GM10266 (cell line): ENCODE results near the gene KAT6B.
"Not testable (repeated sequence)": the region's sequence is repeated elsewhere in the genome, so short reads cannot be mapped to it uniquely, and the experiment has no call there.

Source experiments
- DNase-seq: peaks from one replicate; pipeline ENCODE4 v3.0.0; 2012; ENCODE audit errors: extremely low spot score
- TF ChIP-seq, protein P1 (sequence below): IDR thresholded peaks from 2 replicates; pipeline ENCODE4 v1.5.1; 2012; ENCODE audit warnings: mild to moderate bottlenecking, low read depth; ENCODE audit not compliant: control insufficient read depth, insufficient read depth; ENCODE audit errors: missing control alignments

KAT6B gene

DNA sequence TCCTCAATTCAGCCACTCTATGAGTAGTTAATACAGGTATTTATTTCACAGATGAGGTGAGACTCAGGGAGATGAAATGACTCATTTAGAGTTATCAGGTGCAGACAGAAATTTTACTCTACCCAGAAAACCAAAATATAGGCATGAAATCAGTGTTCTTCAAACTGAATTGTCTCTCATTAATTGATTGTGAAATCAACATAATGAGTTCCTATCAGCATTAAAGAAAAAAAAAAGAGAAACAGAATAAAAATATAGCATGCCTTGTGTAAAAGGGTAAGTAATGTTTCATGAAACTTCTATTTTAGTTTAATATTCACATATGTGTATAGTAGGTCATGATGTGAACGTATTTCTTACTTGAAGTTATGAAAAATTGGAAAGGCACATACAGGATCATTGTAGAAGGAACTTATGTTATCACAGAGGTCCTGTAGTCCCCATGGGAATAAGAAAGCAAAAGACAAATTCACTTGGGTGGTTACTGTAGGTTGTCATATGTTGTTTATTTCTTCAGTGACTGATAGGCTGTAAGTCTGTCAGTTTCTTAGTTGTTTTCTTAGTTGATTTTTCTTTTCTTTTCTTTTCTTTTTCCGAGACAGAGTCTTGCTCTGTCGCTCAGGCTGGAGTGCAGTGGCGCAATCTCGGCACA is 47.5 kb downstream of the KAT6B start:
- TF ChIP-seq, protein P1, sequence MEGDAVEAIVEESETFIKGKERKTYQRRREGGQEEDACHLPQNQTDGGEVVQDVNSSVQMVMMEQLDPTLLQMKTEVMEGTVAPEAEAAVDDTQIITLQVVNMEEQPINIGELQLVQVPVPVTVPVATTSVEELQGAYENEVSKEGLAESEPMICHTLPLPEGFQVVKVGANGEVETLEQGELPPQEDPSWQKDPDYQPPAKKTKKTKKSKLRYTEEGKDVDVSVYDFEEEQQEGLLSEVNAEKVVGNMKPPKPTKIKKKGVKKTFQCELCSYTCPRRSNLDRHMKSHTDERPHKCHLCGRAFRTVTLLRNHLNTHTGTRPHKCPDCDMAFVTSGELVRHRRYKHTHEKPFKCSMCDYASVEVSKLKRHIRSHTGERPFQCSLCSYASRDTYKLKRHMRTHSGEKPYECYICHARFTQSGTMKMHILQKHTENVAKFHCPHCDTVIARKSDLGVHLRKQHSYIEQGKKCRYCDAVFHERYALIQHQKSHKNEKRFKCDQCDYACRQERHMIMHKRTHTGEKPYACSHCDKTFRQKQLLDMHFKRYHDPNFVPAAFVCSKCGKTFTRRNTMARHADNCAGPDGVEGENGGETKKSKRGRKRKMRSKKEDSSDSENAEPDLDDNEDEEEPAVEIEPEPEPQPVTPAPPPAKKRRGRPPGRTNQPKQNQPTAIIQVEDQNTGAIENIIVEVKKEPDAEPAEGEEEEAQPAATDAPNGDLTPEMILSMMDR: no peak
- DNase-seq: no peak

DNA sequence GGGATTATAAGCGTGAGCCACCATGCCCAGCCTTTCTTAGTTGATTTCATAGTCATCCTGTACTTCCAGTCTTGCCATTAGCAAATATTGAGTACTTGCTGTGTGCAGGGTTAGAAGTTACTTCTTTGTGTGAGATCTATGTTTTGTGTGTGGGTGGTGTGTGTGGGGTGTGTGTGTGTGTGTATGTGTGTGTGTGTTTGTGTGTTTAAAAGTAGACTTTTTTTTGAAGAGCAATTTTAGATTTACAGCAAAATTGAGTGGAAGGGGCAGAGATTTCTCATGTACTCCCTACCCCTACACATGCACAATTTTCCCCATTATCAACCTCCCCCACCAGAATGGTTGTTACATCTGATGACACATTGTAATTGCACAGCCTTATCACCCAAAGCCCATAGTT is 48.2 kb downstream of the KAT6B start:
- no peak for DNase-seq
- TF ChIP-seq, protein P1: no peak

DNA sequence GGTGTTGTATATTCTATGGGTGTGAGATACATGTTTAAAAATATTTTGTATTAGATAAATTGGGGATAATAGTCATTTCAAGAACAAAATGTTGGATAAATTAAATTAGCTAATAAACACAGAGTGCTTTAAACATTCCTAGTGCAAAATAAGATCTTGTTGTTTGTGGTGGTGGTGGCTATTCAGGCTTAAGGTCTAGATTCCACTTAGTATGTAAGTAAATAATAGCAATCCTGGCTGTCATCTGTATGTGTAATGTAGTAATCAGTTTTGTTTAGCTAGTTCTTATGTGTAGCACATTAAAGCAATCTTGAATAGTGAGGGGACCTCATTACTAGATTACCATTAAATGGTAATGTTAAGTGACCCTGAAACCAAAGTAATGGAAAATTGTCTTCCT is 48.7 kb downstream of the KAT6B start:
- no peak for DNase-seq

DNA sequence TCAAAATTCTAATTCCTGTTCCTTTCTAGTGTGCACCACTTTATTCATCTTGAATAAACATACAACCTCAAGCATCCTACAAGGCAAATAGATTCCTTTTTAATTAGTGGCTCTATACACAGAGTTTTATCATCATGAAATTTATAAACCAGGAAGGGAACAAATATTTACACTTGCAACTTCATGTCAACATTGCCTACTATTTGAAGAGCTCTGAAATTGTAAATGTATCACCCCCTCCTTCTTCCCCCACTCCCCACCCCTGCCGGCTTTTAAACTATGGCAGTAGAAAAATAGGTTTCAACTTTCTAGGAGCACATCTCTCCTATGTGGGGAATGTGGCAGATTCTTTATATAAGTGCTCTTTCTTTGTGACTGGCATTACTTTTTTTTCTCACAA is 49.6 kb downstream of the KAT6B start:
- DNase-seq: no peak
- TF ChIP-seq, protein P1: no peak

More for the DNA sequence above, 48.7 kb downstream of the KAT6B start:
- TF ChIP-seq, protein P1: no peak

DNA sequence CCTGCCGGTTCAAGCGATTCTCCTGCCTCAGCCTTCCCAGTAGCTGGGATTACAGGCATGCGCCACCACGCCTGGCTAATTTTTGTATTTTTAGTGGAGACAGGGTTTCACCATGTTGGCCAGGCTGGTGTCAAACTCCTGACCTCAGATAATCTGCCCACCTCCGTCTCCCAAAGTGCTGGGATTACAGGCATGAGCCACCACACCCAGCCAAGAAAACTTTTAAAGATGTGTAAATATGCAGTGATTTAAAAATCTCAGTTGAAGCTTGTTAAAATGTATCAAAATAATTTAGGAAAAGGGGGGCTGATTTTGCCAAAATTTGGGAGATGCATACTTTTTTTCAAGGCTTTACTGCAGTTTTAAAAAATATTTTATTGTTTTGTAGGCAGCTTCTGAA is 50.7 kb downstream of the KAT6B start:
- DNase-seq: not testable (repeated sequence)

DNA sequence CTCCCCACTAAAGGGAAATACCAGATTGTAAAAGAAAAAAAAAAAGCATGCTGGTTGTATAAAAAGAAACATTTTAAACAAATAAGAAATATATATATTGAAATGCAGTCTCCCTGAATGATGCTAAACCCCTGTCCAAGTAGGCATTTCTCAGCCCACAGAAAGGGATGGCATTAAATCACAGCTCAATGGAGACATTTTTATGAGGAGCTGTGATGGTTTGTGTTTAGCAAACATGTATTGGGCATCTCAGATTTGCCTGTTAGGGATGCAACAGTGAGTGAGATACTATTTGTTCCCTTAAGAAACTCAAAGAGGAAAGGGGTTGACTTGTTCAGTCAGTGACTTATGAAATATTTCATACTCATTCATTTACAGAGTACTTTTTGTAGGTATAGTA is 51.5 kb downstream of the KAT6B start:
- no peak for DNase-seq
- TF ChIP-seq, protein P1: no peak

DNA sequence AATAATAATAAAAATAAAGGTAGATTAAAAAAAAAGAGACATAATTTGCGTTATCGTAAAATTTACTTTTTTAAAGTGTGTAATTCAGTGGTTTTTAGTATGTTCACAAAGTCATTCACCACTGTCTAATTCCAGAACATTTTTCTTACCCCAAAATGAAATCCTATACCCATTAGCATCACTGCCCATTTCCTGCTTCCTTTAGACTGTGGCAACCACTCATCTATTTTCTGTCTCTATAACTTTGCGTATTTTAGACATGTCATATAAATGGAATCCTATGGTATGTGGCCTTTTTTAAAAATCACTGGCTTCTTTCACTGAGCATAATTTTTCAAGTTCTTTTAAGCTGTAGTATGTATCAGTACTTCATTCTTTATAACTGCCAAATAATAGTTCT is 53.6 kb downstream of the KAT6B start:
- TF ChIP-seq, protein P1: no peak

More for the DNA sequence above, 53.6 kb downstream of the KAT6B start:
- DNase-seq: no peak
